MM.1S (cell line): ENCODE measurements around the gene TRIM25.

Source experiments
- DNase-seq: peaks from one replicate; pipeline ENCODE4 v3.0.0-alpha.2; 2015
- H2AFZ ChIP-seq: fragments of 300-600 bp; sonication (generic); 2 replicates; pipeline ENCODE4 v1.6.0; 2016; ENCODE audit warnings: antibody characterized with exemption, low read length
- H3F3A ChIP-seq: fragments of 300-600 bp; sonication (generic); 2 replicates; pipeline ENCODE4 v1.6.1; 2016; ENCODE audit warnings: mild to moderate bottlenecking, antibody characterized with exemption, low read length, moderate library complexity, mixed read lengths; ENCODE audit not compliant: insufficient read depth
- H3K27ac ChIP-seq: fragments of 300-600 bp; sonication (generic); 2 replicates; pipeline ENCODE4 v1.5.1; 2016; ENCODE audit warnings: mild to moderate bottlenecking, low read length
- H3K27me3 ChIP-seq: fragments of 300-600 bp; sonication (generic); replicated peaks from 2 replicates; pipeline ENCODE4 v1.6.0; 2016; ENCODE audit warnings: low read length; ENCODE audit not compliant: insufficient read depth
- H3K36me3 ChIP-seq: fragments of 300-600 bp; sonication (generic); replicated peaks from 2 replicates; pipeline ENCODE4 v1.6.1; 2016; ENCODE audit warnings: mild to moderate bottlenecking, low read length, mixed read lengths; ENCODE audit not compliant: insufficient read depth
- H3K4me1 ChIP-seq: fragments of 300-600 bp; sonication (generic); 2 replicates; pipeline ENCODE4 v1.6.1; 2016; ENCODE audit warnings: low read length, mixed read lengths
- H3K4me2 ChIP-seq: fragments of 300-600 bp; sonication (generic); 2 replicates; pipeline ENCODE4 v1.6.0; 2016; ENCODE audit warnings: low read depth, low read length
- H3K4me3 ChIP-seq: fragments of 300-600 bp; sonication (generic); 2 replicates; pipeline ENCODE4 v1.5.1; 2016; ENCODE audit warnings: low read length, mixed read lengths
- H3K79me2 ChIP-seq: fragments of 300-600 bp; sonication (generic); 2 replicates; pipeline ENCODE4 v1.6.1; 2016; ENCODE audit warnings: mixed run types, low read length, mixed read lengths
- H3K9ac ChIP-seq: fragments of 300-600 bp; sonication (generic); 2 replicates; pipeline ENCODE4 v1.6.1; 2016; ENCODE audit warnings: low read length, mixed read lengths
- H3K9me2 ChIP-seq: fragments of 300-600 bp; sonication (generic); replicated peaks from 2 replicates; pipeline ENCODE4 v1.6.1; 2016; ENCODE audit warnings: mild to moderate bottlenecking, low read length, mixed read lengths; ENCODE audit not compliant: insufficient read depth
- H3K9me3 ChIP-seq: fragments of 300-600 bp; sonication (generic); replicated peaks from 2 replicates; pipeline ENCODE4 v1.6.1; 2016; ENCODE audit warnings: mild to moderate bottlenecking, low read length, mixed read lengths; ENCODE audit not compliant: insufficient read depth
- H4K20me1 ChIP-seq: fragments of 300-600 bp; sonication (generic); 2 replicates; pipeline ENCODE4 v1.6.1; 2016; ENCODE audit warnings: mild to moderate bottlenecking, low read length, moderate library complexity, mixed read lengths; ENCODE audit not compliant: insufficient read depth
- CTCF ChIP-seq: fragments of 300-600 bp; sonication (generic); IDR thresholded peaks from 2 replicates; pipeline ENCODE4 v1.5.1; 2016; ENCODE audit warnings: antibody characterized with exemption, low read length, mixed read lengths
- EZH2 ChIP-seq: fragments of 300-600 bp; sonication (generic); optimal IDR thresholded peaks from 2 replicates; pipeline ENCODE3; 2017; ENCODE audit warnings: low read depth, mild to moderate bottlenecking, antibody characterized with exemption, low read length, mixed read lengths
- EZH2phosphoT487 ChIP-seq: fragments of 300-600 bp; sonication (generic); IDR thresholded peaks from 2 replicates; pipeline ENCODE4 v1.6.1; 2018; ENCODE audit warnings: antibody characterized with exemption, low read length

Gene TRIM25

GRCh38 chr17:56913000-56913311 lies 893 bp downstream of the TRIM25 start:
- peaks cover 19% of the 10 kb centered on the region for H3K4me1 ChIP-seq
- TF ChIP-seq EZH2phosphoT487 (no peak), EZH2 (no peak), CTCF (no peak)
- H3K4me2 ChIP-seq = peak overlapping the region; percentile 93
- no peaks in the 10 kb centered on the region for H3K27me3 ChIP-seq
- peaks cover 64% of the 10 kb centered on the region for H3K79me2 ChIP-seq
- H3K9ac ChIP-seq = peak overlapping the region; percentile 89
- H2AFZ ChIP-seq = no peak overlapping the region
- peaks cover 18% of the 10 kb centered on the region for H4K20me1 ChIP-seq
- no peaks in the 10 kb centered on the region for H3K9me3 ChIP-seq
- H3K36me3 ChIP-seq = no peaks in the 10 kb centered on the region
- H3K27ac ChIP-seq = peak overlapping the region; percentile 82
- H3K9me2 ChIP-seq = no peaks in the 10 kb centered on the region
- H3K4me3 ChIP-seq = peak overlapping the region; percentile 87
- no peak for DNase-seq
- H3F3A ChIP-seq = peaks cover 31% of the 10 kb centered on the region

- peaks cover 4% of the 10 kb centered on the region for H3K36me3 ChIP-seq
- peak overlapping the region; percentile 82; the same call in 1 of the 2 replicates for H3K27ac ChIP-seq
- no peak for TF ChIP-seq EZH2phosphoT487
- TF ChIP-seq CTCF = no peak
- TF ChIP-seq EZH2 = no peak
- no peaks in the 10 kb centered on the region for H3K9me2 ChIP-seq
- peaks cover 70% of the 10 kb centered on the region for H3K79me2 ChIP-seq
- H4K20me1 ChIP-seq = peaks cover 18% of the 10 kb centered on the region
- no peak overlapping the region for H2AFZ ChIP-seq
- peaks cover 25% of the 10 kb centered on the region for H3K4me1 ChIP-seq
- peak overlapping the region; percentile 87 for H3K4me3 ChIP-seq
- peak overlapping the region; percentile 89 for H3K9ac ChIP-seq
- no peak for DNase-seq
- H3K4me2 ChIP-seq = peak overlapping the region; percentile 93
- H3K27me3 ChIP-seq = no peaks in the 10 kb centered on the region
- H3F3A ChIP-seq = peaks cover 34% of the 10 kb centered on the region
- H3K9me3 ChIP-seq = no peaks in the 10 kb centered on the region
Observed at GRCh38 chr17:56912105-56912999, 1.5 kb downstream of the TRIM25 start.

- no peaks in the 10 kb centered on the region for H3K9me2 ChIP-seq
- peaks cover 17% of the 10 kb centered on the region for H3K36me3 ChIP-seq
- H3K9me3 ChIP-seq = no peaks in the 10 kb centered on the region
- H3K27me3 ChIP-seq = no peaks in the 10 kb centered on the region
- DNase-seq = no peak
- peak overlapping the region; percentile 53 for H3K9ac ChIP-seq
- peaks cover 39% of the 10 kb centered on the region for H3F3A ChIP-seq
- H2AFZ ChIP-seq = no peak overlapping the region
- H3K4me1 ChIP-seq = peaks cover 31% of the 10 kb centered on the region
- TF ChIP-seq EZH2 (no peak), EZH2phosphoT487 (no peak), CTCF (no peak)
- peaks cover 22% of the 10 kb centered on the region for H4K20me1 ChIP-seq
- H3K27ac ChIP-seq = peak overlapping the region; percentile 61; the same call in 1 of the 2 replicates
- peak overlapping the region; percentile 52 for H3K4me3 ChIP-seq
- H3K4me2 ChIP-seq = peak overlapping the region; percentile 85
- H3K79me2 ChIP-seq = peaks cover 86% of the 10 kb centered on the region
Observed at GRCh38 chr17:56910509-56911235, 3.2 kb downstream of the TRIM25 start.
